HG03469 (cell line): ENCODE results near the gene SERPINI2.
"Not testable (repeated sequence)": the region's sequence is repeated elsewhere in the genome, so short reads cannot be mapped to it uniquely, and the experiment has no call there.

Source experiments
- ATAC-seq: cut with Tn5 transposase; IDR thresholded peaks from one replicate; pipeline ENCODE4 v1.9.1; 2021; ENCODE audit warnings: mild to moderate bottlenecking, moderate library complexity, moderate number of reproducible peaks; ENCODE audit not compliant: unreplicated experiment

The SERPINI2 gene

DNA sequence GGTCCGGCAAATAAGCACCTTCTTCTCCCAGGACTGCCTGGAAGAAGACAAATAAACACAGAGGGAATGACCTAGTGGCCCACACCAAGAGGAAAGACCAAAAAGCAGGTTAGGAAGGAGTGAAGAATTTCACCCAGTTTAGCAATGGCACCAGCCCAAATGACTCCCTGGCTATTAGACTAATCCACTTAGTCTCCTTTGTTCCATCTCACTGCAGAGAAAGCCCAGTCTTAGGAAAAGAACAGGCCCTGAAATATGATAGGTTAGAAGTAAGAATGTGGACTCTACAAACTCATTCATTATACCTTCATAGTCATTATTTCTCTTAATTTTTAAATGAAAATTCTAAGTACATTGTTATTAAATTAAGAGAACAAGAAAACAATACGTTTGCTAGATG, 23.2 kb downstream of the SERPINI2 start:
- ATAC-seq = no peak

GRCh38 chr3:167450195-167450594, 23.6 kb downstream of the SERPINI2 start:
- peak; percentile 48 for ATAC-seq

DNA sequence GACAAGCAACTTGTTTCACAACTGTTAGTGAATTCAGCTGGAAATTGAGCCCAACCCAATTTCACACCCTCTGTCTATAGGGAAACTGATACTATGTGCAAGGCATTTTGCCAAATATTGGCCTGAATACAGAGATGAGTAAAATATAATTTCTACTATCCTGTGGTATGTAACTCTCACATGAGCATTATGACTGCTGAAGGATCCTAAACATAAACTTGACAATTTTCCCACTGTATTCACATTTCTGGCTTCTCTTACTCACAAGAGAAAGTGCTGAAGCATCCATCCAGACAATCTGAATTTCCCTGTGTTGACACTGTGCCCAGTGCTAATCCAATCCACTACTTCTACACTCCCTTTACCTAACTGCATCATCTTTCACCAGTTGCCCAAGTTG, 28.4 kb downstream of the SERPINI2 start:
- no peak for ATAC-seq

DNA sequence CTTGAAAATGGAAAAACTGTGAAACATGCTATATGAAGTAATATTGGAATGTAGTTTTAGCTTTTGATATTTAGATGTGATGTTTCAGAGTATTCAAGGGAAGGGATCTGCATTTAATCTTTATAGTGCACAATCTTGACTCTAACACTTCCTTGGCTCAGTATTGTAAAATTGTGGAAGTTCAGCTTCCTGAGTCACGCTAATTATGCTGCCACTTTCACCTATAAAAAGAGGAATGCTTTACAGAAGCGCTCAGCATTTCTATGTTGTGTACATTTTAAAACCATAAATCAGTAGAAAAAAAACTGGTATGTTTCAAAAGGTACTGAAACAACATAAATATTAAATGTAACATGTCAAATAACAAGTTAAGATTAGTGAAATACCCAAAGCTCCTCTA, 32.6 kb downstream of the SERPINI2 start:
- ATAC-seq = no peak

GRCh38 chr3:167437428-167438139, 36.3 kb downstream of the SERPINI2 start:
- no peak for ATAC-seq

GRCh38 chr3:167426962-167427361, 46.9 kb downstream of the SERPINI2 start:
- not testable (repeated sequence) for ATAC-seq

DNA sequence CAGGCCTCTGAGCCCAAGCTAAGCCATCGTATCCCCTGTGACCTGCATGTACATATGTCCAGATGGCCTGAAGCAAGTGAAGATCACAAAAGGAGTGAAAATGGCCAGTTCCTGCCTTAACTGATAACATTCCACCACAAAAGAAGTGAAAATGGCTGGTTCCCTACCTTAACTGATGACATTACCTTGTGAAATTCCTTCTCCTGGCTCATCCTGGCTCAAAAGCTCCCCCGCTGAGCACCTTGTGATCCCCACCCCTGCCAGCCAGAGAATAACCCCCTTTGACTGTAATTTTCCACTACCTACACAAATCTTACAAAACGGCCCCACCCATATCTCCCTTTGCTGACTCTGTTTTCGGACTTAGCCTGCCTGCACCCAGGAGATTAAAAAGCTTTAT, 51.4 kb downstream of the SERPINI2 start:
- ATAC-seq = not testable (repeated sequence)

GRCh38 chr3:167409611-167410010, 64.2 kb downstream of the SERPINI2 start:
- ATAC-seq = no peak

GRCh38 chr3:167406876-167407492, 66.9 kb downstream of the SERPINI2 start:
- ATAC-seq = no peak

DNA sequence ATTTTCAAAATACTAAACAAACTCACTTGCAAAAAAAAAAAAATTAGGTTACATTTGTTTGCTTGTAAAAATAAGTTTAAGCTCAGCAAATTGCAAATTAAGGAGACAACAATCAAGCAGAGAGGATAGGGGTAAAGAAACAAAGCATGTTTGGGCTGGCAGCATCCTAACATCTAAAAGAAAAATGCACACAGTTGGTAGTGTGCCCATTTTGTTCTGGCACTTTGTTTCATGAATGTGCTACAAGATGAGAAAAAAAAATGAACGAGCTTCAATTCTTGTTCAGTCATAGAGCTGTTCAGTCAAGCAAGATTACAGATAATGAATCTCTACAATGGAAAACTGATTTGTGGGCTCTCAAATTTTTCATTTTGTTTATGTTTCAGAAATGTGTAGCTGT, 76.0 kb downstream of the SERPINI2 start:
- ATAC-seq = no peak

- no peak for ATAC-seq
These were observed 77.8 kb downstream of the SERPINI2 start for GRCh38 chr3:167396075-167396474.

GRCh38 chr3:167394003-167394402, 79.8 kb downstream of the SERPINI2 start:
- no peak for ATAC-seq
